Endodermal cell (in vitro differentiated cells): ENCODE results near the gene RAC2. TPM values are rescaled to one million over a fixed set of nuclear protein-coding genes. Genes with fewer than 3 reads are reported as not detected.
A peak's percentile ranks its signal among the peaks of the same experiment; 100 is the strongest.

Source experiments
- DNase-seq: peaks from one replicate; pipeline ENCODE4 v3.0.0-alpha.2; 2017
- H3K27ac ChIP-seq: 2 replicates; pipeline ENCODE4 v1.5.1; 2013; ENCODE audit warnings: mild to moderate bottlenecking, low read depth, low read length, moderate library complexity
- H3K27me3 ChIP-seq: 2 replicates; pipeline ENCODE4 v1.6.1; 2013; ENCODE audit warnings: mild to moderate bottlenecking, low read length, moderate library complexity; ENCODE audit not compliant: insufficient read depth, control insufficient read depth, poor library complexity, severe bottlenecking
- H3K36me3 ChIP-seq: 2 replicates; pipeline ENCODE4 v1.7.0; 2013; ENCODE audit warnings: mild to moderate bottlenecking, low read length, moderate library complexity; ENCODE audit not compliant: control insufficient read depth, insufficient read depth
- H3K4me1 ChIP-seq: one replicate; pipeline ENCODE4 v1.7.0; 2013; ENCODE audit warnings: low read length; ENCODE audit not compliant: control insufficient read depth, insufficient read depth
- H3K4me3 ChIP-seq: 2 replicates; pipeline ENCODE4 v1.5.1; 2013; ENCODE audit warnings: mild to moderate bottlenecking, low read length, moderate library complexity
- H3K9ac ChIP-seq: 2 replicates; pipeline ENCODE4 v1.6.1; 2013; ENCODE audit warnings: mild to moderate bottlenecking, low read length, moderate library complexity; ENCODE audit not compliant: poor library complexity, severe bottlenecking; ENCODE audit errors: extremely low read depth
- H3K9me3 ChIP-seq: 2 replicates; pipeline ENCODE4 v1.6.1; 2013; ENCODE audit warnings: mild to moderate bottlenecking, low read length, moderate library complexity; ENCODE audit not compliant: control insufficient read depth
- H3K27ac Mint-ChIP-seq: 2 replicates; pipeline ENCODE4 v1.8.0; 2020; ENCODE audit warnings: mixed read lengths
- H3K27me3 Mint-ChIP-seq: 2 replicates; pipeline ENCODE4 v1.8.0; 2021; ENCODE audit warnings: mild to moderate bottlenecking, mixed read lengths; ENCODE audit not compliant: insufficient read depth
- H3K36me3 Mint-ChIP-seq: 2 replicates; pipeline ENCODE4 v1.8.0; 2020; ENCODE audit warnings: low read depth, mixed read lengths
- H3K4me1 Mint-ChIP-seq: 2 replicates; pipeline ENCODE4 v1.8.0; 2020; ENCODE audit warnings: mixed read lengths
- H3K4me3 Mint-ChIP-seq: 2 replicates; pipeline ENCODE4 v1.8.0; 2020; ENCODE audit warnings: mild to moderate bottlenecking, moderate library complexity, mixed read lengths
- H3K9me3 Mint-ChIP-seq: 2 replicates; pipeline ENCODE4 v1.8.0; 2020; ENCODE audit warnings: mild to moderate bottlenecking, mixed read lengths
- CTCF ChIP-seq: fragments of 200-600 bp; sonication (generic); conservative IDR thresholded peaks from 2 replicates; pipeline ENCODE4 v1.5.0; 2021; ENCODE audit warnings: antibody characterized with exemption, mild to moderate bottlenecking
- whole genome bisulfite sequencing, 2 experiments: methylation state at CpG; one replicate each; pipeline versions ENCODE4 v1.1.5 to v1.1.7; 2013; ENCODE audit warnings: missing lambda C conversion rate in 2 of 2, mixed read lengths in 1 of 2; ENCODE audit not compliant: insufficient coverage in 1 of 2, insufficient read length in 1 of 2; 5-methylcytosine and 5-hydroxymethylcytosine counted together
- total RNA-seq, 2 donors: library from RNA; stranded (reverse); fragmentation: NEBNext Ultra II Directional in 1 of 2; extraction: Animal tissue kit (Norgen Biotek cat#: 25700) in 1 of 2; gene quantifications; 2 replicates in 1 of 2; 3 replicates in 1 of 2; pipeline ENCODE4 v1.2.1, GENCODE V29; 2021

Gene RAC2
- total RNA-seq, 2 donors from 2014 or later = 4.5 to 5.6 TPM

- Histone ChIP-seq H3K27me3 (no peaks in the 10 kb centered on the region), H3K4me3 (no peak overlapping the region), H3K9me3 (no peaks in the 10 kb centered on the region), H3K9ac (no peak overlapping the region), H3K27ac (no peak overlapping the region), H3K4me1 (no peaks in the 10 kb centered on the region), H3K36me3 (no peaks in the 10 kb centered on the region)
- Mint-ChIP-seq H3K36me3 (peaks cover 3% of the 10 kb centered on the region), H3K27ac (no peak overlapping the region), H3K9me3 (no peaks in the 10 kb centered on the region), H3K27me3 (peaks cover 6% of the 10 kb centered on the region), H3K4me3 (no peak overlapping the region), H3K4me1 (peaks cover 13% of the 10 kb centered on the region)
- 95 to 96% methylated on average over 30 to 37 of the region's 37 CpGs for WGBS, 2 experiments
- TF ChIP-seq CTCF = peak; percentile 33
- DNase-seq = no peak
These were observed 61.7 kb downstream of the RAC2 start for GRCh38 chr22:37182101-37182948.

- Mint-ChIP-seq H3K27me3 (peaks cover 6% of the 10 kb centered on the region), H3K9me3 (no peaks in the 10 kb centered on the region), H3K36me3 (peaks cover 3% of the 10 kb centered on the region), H3K27ac (no peak overlapping the region), H3K4me3 (no peak overlapping the region), H3K4me1 (peaks cover 13% of the 10 kb centered on the region)
- H3K4me3 ChIP-seq = no peak overlapping the region
- H3K36me3 ChIP-seq = no peaks in the 10 kb centered on the region
- H3K4me1 ChIP-seq = no peaks in the 10 kb centered on the region
- no peak for TF ChIP-seq CTCF
- WGBS, 2 experiments = 92 to 98% methylated on average over 4 of the region's 4 CpGs
- H3K9ac ChIP-seq = no peak overlapping the region
- no peaks in the 10 kb centered on the region for H3K9me3 ChIP-seq
- no peak overlapping the region for H3K27ac ChIP-seq
- DNase-seq = no peak
- H3K27me3 ChIP-seq = no peaks in the 10 kb centered on the region
These were observed 62.4 kb downstream of the RAC2 start for GRCh38 chr22:37181681-37182080.

GRCh38 chr22:37180531-37181231 lies 63.4 kb downstream of the RAC2 start:
- no peak overlapping the region for H3K4me3 Mint-ChIP-seq
- no peaks in the 10 kb centered on the region for H3K4me1 ChIP-seq
- DNase-seq = no peak
- no peak overlapping the region for H3K9ac ChIP-seq
- H3K36me3 ChIP-seq = no peaks in the 10 kb centered on the region
- peaks cover 10% of the 10 kb centered on the region for H3K27me3 Mint-ChIP-seq
- no peak overlapping the region for H3K27ac Mint-ChIP-seq
- H3K4me1 Mint-ChIP-seq = peaks cover 8% of the 10 kb centered on the region
- no peaks in the 10 kb centered on the region for H3K9me3 Mint-ChIP-seq
- peaks cover 3% of the 10 kb centered on the region for H3K36me3 Mint-ChIP-seq
- H3K4me3 ChIP-seq = no peak overlapping the region
- H3K9me3 ChIP-seq = no peaks in the 10 kb centered on the region
- WGBS, 2 experiments = 87 to 97% methylated on average over 9 to 15 of the region's 15 CpGs
- TF ChIP-seq CTCF = no peak
- no peak overlapping the region for H3K27ac ChIP-seq
- H3K27me3 ChIP-seq = no peaks in the 10 kb centered on the region
